HG03064 (cell line): ENCODE data around the gene KRTAP20-4.

Source experiments
- ATAC-seq: cut with Tn5 transposase; IDR thresholded peaks from one replicate; pipeline ENCODE4 v1.9.1; 2021; ENCODE audit warnings: low read depth; ENCODE audit not compliant: unreplicated experiment

KRTAP20-4 gene

DNA sequence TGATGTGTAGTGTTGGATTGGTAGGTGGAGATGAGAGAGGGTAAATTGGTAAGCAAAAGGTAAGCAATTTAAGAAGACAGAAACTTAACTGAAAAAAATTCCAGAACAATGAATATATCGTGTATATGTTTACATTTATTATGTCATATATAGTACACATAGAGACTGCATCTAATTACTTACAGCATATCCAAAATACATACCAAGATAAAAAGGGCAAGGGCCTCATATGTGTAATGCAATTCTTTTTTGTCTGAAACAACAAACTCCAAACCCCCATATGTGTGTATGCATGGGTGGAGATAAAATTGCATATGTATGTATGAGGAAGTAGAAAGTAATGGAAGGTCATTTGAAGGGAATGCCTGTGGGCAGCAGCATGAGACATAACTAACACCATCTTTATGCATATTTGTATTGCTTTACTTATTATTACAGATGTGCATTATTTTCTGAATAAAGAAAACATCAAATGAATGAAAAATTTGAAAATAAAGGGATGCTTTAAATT, 26.5 kb downstream of the KRTAP20-4 start:
- no peak for ATAC-seq

- no peak for ATAC-seq
Observed at GRCh38 chr21:30652891-30653290, 32.5 kb downstream of the KRTAP20-4 start.

GRCh38 chr21:30668776-30669175, 48.3 kb downstream of the KRTAP20-4 start:
- no peak for ATAC-seq
